GM03348 (cell line): ENCODE results near the gene ATP11A.

Experiments used
- DNase-seq: peaks from one replicate; pipeline ENCODE4 v3.0.0; 2012; ENCODE audit warnings: low spot score

The ATP11A gene

DNA sequence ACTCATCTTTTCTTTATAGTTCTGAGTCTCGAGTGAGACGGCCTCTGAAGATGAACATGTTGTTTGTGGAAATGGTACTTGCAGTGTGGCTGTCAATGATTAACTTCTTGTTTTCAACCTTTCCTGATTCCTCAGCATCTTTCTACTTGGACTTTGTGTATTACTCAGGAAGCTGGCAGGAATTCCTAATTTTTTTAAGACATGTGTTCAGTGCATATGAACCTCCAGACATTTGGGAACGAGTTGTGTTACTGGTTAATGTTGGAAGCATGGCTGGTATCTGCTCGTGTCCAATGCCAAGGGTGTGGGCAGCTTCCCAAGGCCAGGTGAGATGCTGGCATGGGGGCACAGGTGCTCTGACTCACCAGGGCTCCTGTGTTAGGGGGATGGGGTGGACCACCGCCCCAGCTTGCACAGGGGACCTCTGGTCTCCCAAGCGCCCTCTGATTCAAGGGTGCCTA, 218.1 kb downstream of the ATP11A start:
- no peak for DNase-seq

DNA sequence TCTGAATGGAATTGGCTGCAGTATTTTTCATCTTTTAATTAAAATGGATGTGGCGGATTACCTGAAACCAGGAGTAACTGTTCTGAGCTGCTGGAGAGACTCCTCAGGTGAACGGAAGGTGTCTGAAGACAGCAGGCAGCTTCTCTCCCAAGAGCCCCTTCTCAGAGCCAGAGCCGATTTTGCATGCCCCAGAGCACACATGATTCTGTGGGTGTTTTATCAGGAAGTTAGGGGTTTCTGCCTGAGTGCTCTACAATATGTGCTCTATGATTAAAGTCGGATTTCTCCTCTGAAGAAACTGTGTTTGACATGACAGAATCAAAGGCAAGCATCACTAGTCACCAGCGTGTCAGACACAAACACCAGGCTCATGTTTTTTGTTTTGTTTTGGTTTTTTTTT, 218.5 kb downstream of the ATP11A start:
- no peak for DNase-seq

DNA sequence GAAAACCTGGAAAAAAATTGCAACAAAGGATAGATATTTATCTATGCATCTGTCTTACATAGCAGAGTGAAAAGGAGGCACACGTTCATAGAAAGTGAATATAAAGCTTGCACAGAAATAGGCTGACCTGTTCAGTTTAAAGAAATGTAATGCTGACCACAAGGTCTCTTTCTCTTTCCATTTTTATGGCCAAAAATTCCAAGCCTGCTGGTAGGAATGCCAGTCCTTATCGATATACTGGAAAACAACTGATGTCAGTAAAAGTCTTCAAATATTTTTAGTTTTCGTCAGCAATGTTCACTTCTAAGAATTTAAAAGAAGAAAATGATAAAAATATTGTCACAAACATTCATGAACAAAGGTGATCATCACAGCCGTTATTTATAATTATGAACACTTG, 220.2 kb downstream of the ATP11A start:
- no peak for DNase-seq

DNA sequence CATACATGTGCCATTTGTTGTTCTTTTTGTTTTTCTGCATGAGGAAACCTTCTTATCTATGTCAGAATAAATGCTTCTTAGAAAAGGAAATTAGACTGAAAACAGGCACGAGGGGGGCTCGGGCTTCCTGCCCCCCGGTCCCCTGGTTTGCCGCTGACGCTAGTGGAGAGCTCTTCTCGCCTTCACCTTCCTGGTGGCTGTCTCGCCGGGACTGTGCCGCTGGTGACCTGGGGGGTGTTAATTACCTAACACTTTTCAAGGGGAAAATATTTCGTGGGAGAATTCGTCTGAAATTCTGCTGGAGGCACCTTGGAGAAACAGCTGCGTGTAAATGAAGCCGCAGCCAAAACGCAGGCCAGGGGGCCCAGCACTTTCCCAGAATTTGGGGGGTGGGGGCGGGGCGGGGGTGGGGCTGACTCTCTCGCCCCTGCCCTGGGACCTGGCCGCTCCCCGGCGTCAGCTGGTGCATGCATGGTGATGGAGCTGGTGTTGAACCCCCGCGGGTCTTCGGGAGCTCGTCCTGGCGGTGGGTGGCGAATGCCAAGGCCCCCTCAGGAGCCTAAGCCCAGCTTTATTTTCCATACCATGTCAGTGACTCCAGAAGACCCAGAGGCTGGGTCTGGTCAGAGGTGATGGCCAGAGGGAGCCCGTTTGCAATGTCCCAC, 220.9 kb downstream of the ATP11A start:
- no peak for DNase-seq

DNA sequence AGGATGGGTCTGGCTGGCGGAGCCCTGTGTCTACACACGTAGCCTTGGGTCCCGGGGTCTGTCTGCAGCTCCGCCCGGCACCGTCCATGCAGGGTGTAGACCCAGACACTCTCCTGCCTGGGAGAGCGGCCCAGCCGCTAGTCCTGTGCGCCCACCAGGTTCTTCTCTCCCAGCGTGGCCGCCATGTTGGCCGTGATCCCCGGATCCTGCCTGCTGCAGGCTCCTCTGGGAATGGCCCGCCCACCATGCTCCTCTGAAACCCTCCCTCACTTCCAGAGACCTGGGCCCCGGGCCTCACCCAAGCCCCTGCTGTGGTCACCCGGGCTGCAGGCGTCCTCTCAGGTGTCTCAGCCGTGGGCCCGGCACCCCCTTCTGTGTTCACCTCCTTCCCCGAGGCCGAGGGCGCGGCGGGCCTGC, 221.5 kb downstream of the ATP11A start:
- no peak for DNase-seq

DNA sequence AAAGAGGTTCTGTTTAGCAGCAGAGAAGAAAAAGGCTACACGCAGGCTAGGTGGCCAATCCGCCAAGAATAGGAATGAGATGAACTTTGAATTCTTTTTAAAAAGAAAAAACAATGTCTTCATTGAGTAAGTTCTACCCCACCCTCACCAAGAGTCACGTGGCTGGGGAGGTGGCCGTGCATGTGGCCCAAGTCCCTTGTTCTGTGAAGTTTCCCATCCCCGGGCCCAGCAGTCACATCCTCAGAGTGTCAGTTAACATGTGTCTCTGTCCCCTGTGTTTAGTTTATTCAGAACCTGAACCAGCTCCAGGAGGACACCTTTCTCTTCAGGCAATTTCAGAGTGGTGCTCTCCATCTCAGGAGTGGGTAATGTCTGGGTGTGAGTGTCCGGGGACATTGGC, 222.0 kb downstream of the ATP11A start:
- no peak for DNase-seq

DNA sequence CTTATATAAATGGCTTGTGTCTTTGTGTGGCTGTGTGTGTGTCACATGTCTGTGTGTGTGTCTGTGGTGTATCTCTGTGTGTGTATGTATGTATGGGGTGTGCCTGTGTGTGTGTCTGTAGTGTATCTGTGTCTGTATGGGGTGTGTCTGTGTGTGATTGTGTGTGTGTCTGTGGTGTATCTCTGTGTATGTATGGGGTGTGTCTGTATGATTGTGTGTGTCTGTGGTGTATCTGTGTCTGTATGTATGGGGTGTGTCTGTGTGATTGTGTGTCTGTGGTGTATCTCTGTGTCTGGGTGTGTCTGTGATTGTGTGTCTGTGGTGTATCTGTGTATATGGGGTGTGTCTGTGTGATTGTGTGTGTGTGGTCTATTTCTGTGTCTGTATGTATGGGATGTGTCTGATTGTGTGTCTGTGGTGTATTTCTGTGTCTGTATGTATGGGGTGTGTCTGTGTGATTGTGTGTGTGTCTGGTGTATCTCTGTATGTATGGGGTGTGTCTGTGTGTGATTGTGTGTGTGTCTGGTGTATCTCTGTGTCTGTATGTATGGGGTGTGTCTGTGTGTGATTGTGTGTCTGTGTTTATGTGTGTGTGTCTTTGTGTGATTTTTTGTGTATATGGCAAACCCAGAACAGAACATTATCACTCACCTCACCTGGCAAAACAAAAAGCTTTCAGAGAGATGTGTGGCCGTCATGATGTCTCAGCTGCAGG, 223.0 kb downstream of the ATP11A start:
- no peak for DNase-seq

DNA sequence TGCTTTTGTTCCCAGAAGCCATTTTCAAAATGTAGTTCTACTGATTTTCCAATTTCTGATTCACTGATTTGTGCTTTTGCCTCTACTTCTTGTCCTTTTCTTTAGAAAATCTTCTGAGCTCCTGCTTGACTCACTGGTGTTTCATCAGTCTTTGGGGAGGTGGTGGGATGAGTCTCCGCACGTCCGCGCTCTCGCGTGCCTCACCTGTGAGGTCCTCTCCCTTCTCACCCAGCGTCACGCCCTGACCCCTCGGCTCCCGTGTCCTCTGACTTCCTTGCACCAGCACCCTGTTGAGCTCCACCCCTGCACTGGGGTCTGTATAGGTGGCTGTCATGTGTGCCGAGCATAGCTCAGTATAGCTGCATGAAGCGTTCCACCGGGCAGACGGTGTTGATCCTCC, 226.5 kb downstream of the ATP11A start:
- DNase-seq, result no peak

DNA sequence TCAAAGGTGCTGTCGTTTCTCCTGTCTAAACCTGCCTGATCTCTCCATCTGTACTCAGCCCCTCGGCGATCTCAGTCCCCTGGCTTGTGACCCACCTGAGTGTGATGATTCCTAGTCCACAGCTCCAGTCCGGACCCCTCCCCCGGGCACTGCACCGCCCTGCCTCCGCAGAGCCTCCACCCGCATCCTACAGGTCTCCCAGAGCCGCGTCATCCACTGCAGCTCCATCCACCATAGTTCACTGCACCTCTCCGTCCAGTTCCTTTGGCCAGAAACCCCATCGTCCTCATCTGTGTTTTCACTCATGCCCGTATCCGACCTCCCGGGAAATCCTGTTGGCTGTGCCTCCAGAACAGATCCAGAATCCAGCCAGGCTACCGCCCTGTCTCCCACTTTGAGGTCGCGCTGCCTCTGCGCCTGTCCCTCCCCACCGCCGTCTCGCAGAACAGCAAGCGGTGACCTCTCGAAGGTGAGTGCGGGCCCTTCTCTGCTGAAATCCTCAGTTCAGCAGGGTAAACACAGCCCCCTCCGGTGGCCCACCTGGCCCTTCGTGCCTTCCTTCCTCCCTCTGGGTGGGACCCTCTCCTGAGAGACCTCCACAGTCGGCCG, 227.3 kb downstream of the ATP11A start:
- DNase-seq, result no peak

DNA sequence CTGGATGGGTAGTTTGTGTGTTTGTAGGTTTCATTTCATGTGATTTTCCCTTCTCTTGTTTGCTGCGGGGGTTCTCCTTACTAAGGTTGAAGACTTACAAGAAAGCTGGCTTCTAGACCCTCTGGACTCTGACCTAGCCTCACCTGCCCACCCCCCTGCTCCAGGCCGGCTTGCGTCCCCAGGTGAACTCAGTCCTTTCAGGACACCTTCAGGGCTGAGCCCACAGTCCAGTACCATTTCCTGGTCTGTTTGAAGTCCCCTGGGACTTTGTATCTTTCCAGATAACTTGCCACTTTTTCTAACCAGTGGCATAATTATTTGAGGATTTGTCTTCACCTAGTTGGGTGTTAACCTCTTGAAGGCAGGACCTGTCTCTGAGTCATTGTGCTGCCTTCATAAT, 227.9 kb downstream of the ATP11A start:
- no peak for DNase-seq

DNA sequence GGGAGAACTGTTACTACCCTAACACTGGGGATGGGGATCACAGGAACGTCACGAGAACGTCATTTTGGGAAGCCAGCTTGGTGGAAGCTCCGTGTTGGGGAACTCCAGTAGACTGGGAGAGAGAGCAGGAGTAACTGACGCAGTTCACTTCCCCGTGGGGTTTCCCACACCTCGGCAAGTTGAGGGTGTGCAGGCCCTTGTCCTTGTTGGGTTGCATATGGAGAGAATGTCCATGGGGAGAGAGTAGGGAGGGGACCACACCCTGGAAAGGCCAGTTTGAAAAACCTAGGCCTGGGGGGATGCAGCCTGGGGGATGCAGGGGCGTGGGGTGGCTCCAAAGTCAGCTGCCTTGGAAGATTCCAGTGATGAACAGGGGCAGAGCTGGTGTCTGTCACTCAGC, 228.4 kb downstream of the ATP11A start:
- DNase-seq, result no peak

DNA sequence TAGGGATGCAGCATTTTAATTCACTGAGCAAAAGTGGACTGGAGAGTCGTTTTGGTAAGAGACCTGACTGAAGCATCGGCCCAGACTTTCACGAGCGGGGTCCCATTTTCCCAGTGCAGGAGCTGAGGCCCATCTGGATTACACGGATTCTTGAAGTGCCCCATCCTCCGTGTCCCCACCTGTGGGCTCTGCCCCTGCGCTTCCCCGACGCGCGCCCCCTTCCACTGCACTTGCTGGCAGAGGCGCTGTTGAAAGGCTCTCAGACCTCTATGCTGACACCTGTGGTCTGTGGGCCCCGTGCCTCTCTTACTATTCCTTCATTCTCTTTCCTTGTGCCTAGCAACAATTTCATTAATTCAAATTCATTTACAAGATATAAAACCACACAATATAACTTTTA, 228.9 kb downstream of the ATP11A start:
- no peak for DNase-seq

DNA sequence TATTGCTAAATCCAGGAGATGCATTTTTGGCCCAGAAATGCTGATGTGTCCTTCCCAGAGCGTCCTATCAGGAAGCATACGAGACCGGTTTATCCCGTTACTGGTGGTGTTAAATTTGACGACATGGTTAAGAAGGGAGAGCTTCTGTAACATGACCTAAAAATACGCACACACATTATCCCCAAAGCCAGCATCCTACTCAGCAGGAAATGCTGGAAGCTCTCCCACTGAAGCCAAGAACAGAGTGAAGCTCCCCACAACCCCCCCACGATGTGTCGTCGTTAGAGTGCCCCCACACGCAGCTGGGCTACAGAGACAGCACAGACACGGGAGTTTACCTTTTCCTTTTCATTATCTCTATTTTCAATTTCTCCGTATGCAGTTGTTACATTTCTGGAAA, 234.1 kb downstream of the ATP11A start:
- DNase-seq, result no peak

DNA sequence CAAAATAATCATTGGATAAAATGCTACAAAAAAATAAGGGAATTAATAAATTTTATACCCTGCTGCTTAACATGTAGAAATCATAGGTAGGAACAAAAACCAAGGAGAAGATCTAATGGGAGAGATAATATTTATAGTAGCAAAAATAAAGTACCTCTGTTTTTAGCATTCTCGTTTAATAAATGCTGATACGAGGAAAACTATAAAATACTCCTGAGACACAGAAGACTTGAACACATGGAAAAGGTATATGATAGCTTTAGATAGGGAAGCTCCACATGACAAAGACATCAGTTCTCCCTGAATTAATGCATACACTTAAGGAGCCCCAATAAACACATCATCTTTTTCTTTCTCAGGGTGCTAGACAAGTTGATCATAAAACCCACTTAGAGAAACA, 234.5 kb downstream of the ATP11A start:
- DNase-seq, result no peak

DNA sequence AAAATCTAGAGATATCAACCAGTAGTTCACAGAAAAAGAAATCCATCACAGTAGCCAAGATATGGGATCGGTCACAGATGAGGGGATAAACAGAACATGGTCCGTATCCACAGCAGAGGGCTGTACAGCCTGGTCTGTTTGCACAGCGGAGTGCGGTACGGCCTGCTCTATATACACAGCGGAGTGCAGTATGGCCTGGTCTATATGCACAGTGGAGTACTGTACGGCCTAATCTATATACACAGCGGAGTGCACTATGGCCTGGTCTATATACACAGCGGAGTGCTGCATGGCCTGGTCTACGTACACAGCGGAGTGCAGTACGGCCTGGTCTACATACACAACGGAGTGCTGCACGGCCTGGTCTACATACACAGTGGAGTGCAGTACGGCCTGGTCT, 236.2 kb downstream of the ATP11A start:
- DNase-seq, result no peak

DNA sequence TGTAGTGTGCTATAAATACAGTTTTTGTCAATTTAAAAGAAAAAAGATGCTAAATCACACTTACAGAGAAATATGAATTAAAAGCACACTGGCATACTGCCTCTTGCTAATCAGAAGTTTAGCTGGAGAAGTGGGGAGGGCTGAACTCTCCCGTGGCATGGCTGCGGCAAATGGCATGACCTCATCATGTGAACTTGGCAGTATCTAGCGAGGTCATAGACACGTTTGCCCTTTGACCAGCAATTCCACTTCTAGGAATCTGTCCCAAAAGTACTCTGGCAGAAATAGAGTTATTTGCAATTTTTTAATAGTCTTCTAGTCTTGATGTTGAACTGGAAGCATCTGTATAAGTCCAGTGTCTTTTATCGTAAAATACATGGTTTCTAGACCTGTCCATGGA, 237.2 kb downstream of the ATP11A start:
- no peak for DNase-seq

DNA sequence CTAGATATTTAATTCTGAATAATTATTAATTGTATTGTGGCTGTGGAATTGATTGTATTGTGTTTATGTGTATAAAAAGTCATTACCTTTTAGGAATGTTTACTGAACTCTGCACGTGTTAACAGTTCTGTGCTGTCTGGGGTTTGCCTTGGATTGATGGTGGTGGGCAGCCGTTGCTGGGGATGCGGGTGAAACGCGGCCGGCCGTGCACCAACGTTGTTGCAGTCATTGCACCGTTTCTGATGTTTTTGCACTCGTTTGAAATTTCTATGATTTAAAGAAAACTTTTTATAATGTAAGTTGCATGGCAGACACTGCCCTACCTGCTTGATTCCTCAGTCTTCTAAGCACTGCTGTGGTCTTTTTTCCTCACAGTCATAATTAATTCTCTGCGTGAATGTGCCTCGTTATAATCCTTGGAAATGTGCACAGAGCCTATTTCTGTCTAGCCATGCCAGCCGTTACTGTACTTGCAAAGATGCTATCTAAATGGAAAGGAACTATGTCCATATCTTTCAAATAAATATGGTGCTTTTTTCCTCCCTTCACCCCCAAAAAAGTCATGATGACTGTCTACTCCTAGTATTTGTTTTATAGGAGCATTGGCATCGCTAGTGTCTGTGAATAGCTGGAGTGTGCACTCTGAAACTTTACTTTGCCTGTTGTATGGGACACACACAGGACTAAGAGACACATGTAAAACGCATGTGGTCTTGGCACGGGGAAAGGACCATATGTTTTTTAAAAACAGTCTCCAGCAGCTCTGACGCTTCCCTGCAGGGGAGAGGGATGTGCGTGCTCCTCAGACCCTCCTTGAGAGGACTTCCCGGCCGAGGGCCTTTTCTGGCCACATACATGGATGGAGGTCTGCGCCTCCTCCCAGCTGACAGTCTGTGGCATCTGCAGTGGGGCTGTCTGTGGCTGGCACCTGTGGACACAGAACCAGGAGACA, 238.5 kb downstream of the ATP11A start:
- DNase-seq, result no peak

DNA sequence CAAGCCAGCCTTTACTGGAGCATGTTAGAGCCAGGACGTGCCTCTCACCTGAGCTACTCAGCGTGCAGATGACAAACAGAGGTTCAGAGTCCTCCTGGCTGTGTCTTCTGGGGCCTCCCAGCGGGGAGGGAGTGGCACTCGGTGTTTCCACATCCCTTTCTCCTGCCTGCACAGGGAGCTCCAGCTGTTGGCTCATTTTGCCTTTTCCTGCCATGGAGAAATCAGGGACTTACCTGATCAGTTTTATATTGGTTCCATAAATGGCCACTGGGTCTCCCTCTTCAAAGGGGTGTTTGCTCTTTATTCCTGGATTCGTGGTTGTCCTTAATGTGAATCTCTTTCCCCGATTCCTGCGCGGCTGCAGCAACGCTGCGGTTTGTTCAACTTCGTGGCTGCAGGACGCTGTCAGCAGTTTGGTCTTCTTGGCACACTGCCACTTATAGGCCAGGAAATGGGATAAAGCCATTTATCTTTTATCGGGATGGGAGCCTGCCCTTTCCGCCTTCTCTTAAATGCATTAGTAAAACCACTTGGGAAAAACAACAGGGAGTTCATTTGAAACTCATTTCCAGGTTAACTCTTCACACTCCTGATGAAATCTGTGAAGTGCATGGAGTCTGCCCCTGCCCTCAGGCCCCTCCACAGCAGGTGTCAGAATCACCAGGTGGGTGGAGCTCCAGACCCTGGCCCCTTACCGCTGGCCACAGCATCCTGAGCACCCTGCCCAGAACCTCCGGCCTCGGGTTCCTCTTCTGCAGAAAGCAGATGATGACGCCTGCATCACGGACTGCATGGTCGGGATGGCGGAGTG, 239.3 kb downstream of the ATP11A start:
- DNase-seq, result peak; percentile 39

DNA sequence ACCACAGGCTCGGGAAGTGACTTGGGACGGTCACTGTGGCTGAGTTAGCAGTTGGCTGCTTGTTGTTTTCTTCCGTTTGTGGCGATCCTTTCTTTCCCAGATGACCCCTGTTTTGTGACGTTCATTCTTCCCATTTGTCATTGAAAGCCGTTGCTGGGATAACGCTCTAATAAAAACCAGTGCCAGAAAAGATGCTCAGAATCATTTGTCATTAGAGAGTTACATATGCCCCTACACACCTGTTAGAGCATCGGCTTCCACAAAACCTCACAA, 239.9 kb downstream of the ATP11A start:
- no peak for DNase-seq

DNA sequence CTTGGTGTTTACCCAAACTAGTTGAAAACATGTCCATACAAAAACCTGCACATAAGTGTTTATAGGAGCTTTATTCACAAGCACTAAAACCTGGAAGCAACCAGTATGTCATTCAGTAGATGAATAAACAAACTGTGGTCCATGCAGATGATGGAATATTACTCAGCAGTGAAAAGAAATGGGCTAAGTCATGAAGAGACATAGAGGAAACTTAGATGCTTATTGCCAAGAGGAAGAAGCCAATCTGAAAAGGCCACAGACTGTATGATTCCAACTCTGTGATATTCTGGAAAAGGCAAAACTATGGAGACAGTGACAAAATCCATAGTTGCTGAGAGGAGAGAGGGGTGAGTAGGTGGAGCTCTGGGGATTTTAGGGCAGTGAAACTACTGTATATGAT, 240.4 kb downstream of the ATP11A start:
- no peak for DNase-seq

DNA sequence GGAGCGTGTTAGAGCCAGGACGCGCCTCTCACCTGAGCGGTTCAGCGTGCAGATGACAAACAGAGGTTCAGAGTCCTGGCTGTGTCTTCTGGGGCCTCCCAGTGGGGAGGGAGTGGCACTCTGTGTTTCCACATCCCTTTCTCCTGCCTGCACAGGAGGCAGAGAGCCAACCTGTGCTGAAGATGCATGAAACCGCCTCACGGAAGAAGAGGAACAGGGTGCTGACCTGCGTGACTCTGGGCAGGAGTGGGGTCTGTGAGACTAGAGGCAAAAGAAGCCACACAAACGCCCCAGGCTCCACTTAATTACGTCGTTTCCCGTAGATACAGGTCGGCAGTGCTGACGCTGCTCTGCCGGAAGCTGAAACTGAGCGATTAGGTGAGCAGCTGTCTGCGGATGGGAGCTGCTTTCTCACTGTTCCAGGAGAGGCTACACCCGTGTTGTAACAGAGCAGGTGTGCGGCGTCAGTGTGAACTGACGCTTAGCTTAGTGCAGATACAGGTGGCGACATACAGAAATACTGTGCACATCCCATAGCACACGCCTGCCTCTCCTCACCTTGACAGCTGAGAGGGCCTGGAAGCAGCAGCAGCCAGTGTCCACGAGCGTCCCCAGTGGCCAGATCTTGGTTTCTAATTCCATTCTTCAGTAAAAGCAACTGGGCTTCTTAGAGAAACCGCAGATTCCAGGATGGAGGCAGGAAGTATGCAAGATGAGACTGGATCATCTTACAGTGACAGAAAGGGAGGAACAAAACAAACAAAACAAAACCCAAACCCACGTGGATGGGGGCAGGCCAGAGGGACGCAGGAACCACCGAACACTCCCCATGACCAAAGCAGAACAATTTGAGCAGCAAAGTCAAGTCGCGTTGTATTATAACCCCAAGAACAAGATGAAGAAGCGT, 241.4 kb downstream of the ATP11A start:
- DNase-seq, result peak; percentile 76
